ENCODE measurements around the gene DENND1B. TPM values are rescaled to one million over a fixed set of nuclear protein-coding genes. Genes with fewer than 3 reads are reported as not detected.

Gene DENND1B
- polyA plus RNA-seq, 1 donor (not counting 4 experiments of a cell fraction or from before 2014, with no cell fraction given), result 7.6 TPM

DNA sequence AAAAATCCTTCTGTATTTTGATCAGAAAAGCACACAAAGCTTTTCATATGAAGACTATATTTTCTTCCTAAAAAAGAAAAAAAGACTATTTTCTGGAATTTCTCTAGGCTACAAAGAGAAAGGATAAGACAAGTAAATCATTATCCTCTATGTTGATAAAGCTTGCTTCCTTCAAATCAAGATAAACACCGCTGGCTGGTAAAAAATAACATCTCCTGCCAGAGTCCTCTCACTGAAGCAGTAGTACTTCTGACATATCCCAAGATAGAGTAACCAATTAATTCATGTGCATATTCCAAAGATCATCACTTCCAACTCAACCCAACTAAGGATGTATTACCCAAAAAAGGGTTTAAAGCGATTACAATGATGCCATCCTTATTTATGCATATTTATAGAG lies 34.3 kb downstream of the DENND1B start:
- H4K20me1 ChIP-seq (ENCODE audit: control insufficient read depth, extremely low read depth, insufficient read depth, low read length), result no peaks in the 10 kb centered on the region
- H2AFZ ChIP-seq (ENCODE audit: control insufficient read depth, low read length), result no peak overlapping the region
- no peak overlapping the region for H3K9ac ChIP-seq (ENCODE audit: control insufficient read depth, extremely low read depth, insufficient read depth, low read length)
- no peaks in the 10 kb centered on the region for H3K9me3 ChIP-seq (ENCODE audit: control insufficient read depth, low read depth, low read length)
- TF ChIP-seq EZH2 (IDR thresholded peaks at IDR 0.05; ENCODE audit: low read length), result no peak
- TF ChIP-seq, protein P1, sequence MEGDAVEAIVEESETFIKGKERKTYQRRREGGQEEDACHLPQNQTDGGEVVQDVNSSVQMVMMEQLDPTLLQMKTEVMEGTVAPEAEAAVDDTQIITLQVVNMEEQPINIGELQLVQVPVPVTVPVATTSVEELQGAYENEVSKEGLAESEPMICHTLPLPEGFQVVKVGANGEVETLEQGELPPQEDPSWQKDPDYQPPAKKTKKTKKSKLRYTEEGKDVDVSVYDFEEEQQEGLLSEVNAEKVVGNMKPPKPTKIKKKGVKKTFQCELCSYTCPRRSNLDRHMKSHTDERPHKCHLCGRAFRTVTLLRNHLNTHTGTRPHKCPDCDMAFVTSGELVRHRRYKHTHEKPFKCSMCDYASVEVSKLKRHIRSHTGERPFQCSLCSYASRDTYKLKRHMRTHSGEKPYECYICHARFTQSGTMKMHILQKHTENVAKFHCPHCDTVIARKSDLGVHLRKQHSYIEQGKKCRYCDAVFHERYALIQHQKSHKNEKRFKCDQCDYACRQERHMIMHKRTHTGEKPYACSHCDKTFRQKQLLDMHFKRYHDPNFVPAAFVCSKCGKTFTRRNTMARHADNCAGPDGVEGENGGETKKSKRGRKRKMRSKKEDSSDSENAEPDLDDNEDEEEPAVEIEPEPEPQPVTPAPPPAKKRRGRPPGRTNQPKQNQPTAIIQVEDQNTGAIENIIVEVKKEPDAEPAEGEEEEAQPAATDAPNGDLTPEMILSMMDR (optimal IDR thresholded peaks at IDR 0.05 in 1 of 3, IDR thresholded peaks at IDR 0.05 in 1 of 3, conservative IDR thresholded peaks at IDR 0.05 in 1 of 3; ENCODE audit: extremely low read depth in 1 of 3, insufficient read depth in 2 of 3, low read length in 3 of 3), result no peak
- FAIRE-seq (no peak), DNase-seq (ENCODE audit: low read depth, low spot score) (no peak)
- no peaks in the 10 kb centered on the region for H3K9me1 ChIP-seq (ENCODE audit: control insufficient read depth, extremely low read depth, insufficient read depth, low read length)
- no peaks in the 10 kb centered on the region for H3K36me3 ChIP-seq (ENCODE audit: control insufficient read depth in 2 of 2, extremely low read depth in 1 of 2, insufficient read depth in 2 of 2, low read length in 2 of 2)
- H3K79me2 ChIP-seq (ENCODE audit: control insufficient read depth, insufficient read depth, low read length), result peaks cover 16% of the 10 kb centered on the region
- H3K4me1 ChIP-seq (ENCODE audit: control insufficient read depth, extremely low read depth, insufficient read depth, low read length), result peaks cover 12% of the 10 kb centered on the region
- dilution Hi-C loops (cut with MboI; ENCODE audit: extremely low pct_ligation_motif_present, low sequenced_read_pairs), result no loop called here
- no peak overlapping the region for H3K4me3 ChIP-seq (ENCODE audit: control insufficient read depth in 2 of 3, extremely low read depth in 1 of 3, insufficient read depth in 2 of 3, low read depth in 1 of 3, low read length in 3 of 3)
- no peak overlapping the region for H3K27ac ChIP-seq (ENCODE audit: control insufficient read depth, insufficient read depth, low read length)
- no peak overlapping the region for H3K4me2 ChIP-seq (ENCODE audit: control insufficient read depth, extremely low read depth, insufficient read depth, low read depth, low read length)
- no peaks in the 10 kb centered on the region for H3K27me3 ChIP-seq (ENCODE audit: control insufficient read depth, extremely low read depth, insufficient read depth, low read length)

DNA sequence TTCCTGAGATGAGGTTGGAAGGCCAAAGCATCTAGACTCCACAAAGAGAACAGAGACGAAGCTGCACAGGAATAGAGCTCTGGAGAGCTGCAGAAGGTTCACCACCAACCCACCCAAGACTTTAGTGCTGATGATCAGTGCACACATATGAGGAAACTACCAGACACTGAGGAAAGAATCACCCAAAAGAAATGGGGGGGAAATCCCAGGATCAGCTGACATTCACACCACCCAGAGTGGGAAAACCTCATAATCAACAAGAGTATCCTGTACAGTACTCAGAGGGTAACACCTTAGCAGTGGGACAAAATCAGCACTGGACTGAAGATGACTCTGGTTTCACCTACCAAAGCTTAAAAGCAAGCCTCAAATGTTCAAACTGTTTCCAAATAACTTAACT lies 36.4 kb downstream of the DENND1B start:
- Histone ChIP-seq H3K9ac (ENCODE audit: control insufficient read depth, extremely low read depth, insufficient read depth, low read length) (no peak overlapping the region), H4K20me1 (ENCODE audit: control insufficient read depth, extremely low read depth, insufficient read depth, low read length) (no peaks in the 10 kb centered on the region), H3K4me1 (ENCODE audit: control insufficient read depth, extremely low read depth, insufficient read depth, low read length) (peaks cover 12% of the 10 kb centered on the region), H3K27ac (ENCODE audit: control insufficient read depth, insufficient read depth, low read length) (no peak overlapping the region), H2AFZ (ENCODE audit: control insufficient read depth, low read length) (no peak overlapping the region), H3K4me2 (ENCODE audit: control insufficient read depth, extremely low read depth, insufficient read depth, low read depth, low read length) (no peak overlapping the region), H3K27me3 (ENCODE audit: control insufficient read depth, extremely low read depth, insufficient read depth, low read length) (no peaks in the 10 kb centered on the region), H3K9me1 (ENCODE audit: control insufficient read depth, extremely low read depth, insufficient read depth, low read length) (no peaks in the 10 kb centered on the region), H3K79me2 (ENCODE audit: control insufficient read depth, insufficient read depth, low read length) (peaks cover 21% of the 10 kb centered on the region), H3K4me3 (ENCODE audit: control insufficient read depth in 2 of 3, extremely low read depth in 1 of 3, insufficient read depth in 2 of 3, low read depth in 1 of 3, low read length in 3 of 3) (no peak overlapping the region), H3K36me3 (ENCODE audit: control insufficient read depth in 2 of 2, extremely low read depth in 1 of 2, insufficient read depth in 2 of 2, low read length in 2 of 2) (peaks cover 0 to 4% of the 10 kb centered on the region in 2 experiments), H3K9me3 (ENCODE audit: control insufficient read depth, low read depth, low read length) (peaks cover 2% of the 10 kb centered on the region)
- no peak for DNase-seq (ENCODE audit: low read depth, low spot score)
- FAIRE-seq, result no peak
- dilution Hi-C loops (cut with MboI; ENCODE audit: extremely low pct_ligation_motif_present, low sequenced_read_pairs), result no loop called here
- TF ChIP-seq EZH2 (IDR thresholded peaks at IDR 0.05; ENCODE audit: low read length), result no peak
- TF ChIP-seq, protein P1 (optimal IDR thresholded peaks at IDR 0.05 in 1 of 3, IDR thresholded peaks at IDR 0.05 in 1 of 3, conservative IDR thresholded peaks at IDR 0.05 in 1 of 3; ENCODE audit: extremely low read depth in 1 of 3, insufficient read depth in 2 of 3, low read length in 3 of 3), result no peak
